Measurements from ENCODE around the gene MRPL44. TPM values are rescaled to one million over a fixed set of nuclear protein-coding genes. Genes with fewer than 3 reads are reported as not detected.

Gene MRPL44
- total and polyA plus RNA-seq, 2 of the 13 experiments (the other 11 are each of a cell fraction or from before 2014, with no cell fraction given) = 38.4 to 78.0 TPM

- TF ChIP-seq HNF1A (IDR thresholded peaks at IDR 0.05; ENCODE audit: low read depth) (0 out of 2 replicates have a peak, but pooled peaks have one; percentile 38), HNF1A (CRISPR knock-in tag; IDR thresholded peaks at IDR 0.05; ENCODE audit: borderline replicate concordance) (no peak; the same call in 1 of the 2 replicates), CBFB (CRISPR knock-in tag; IDR thresholded peaks at IDR 0.05) (peak; percentile 80), NKX3-1 (CRISPR knock-in tag; IDR thresholded peaks at IDR 0.05) (peak; percentile 34; the same call in 1 of the 2 replicates), GFI1 (CRISPR knock-in tag; IDR thresholded peaks at IDR 0.05; ENCODE audit: borderline replicate concordance) (peak; percentile 43), POGZ (CRISPR knock-in tag; IDR thresholded peaks at IDR 0.05) (peak; percentile 96), PAX8 (CRISPR knock-in tag; IDR thresholded peaks at IDR 0.05; ENCODE audit: borderline replicate concordance) (no peak), ZNF737 (CRISPR knock-in tag; IDR thresholded peaks at IDR 0.05; ENCODE audit: borderline replicate concordance) (no peak), HNF4G (IDR thresholded peaks at IDR 0.05; ENCODE audit: borderline replicate concordance, low read depth, low read length) (no peak), HNF4G (CRISPR knock-in tag; IDR thresholded peaks at IDR 0.05; ENCODE audit: borderline replicate concordance, low read depth) (peak; percentile 67; the same call in 1 of the 2 replicates), DMTF1 (CRISPR knock-in tag; IDR thresholded peaks at IDR 0.05) (0 out of 2 replicates have a peak, but pooled peaks have one; percentile 78), ZKSCAN5 (CRISPR knock-in tag; IDR thresholded peaks at IDR 0.05) (no peak), HMG20A (CRISPR knock-in tag; IDR thresholded peaks at IDR 0.05; ENCODE audit: borderline replicate concordance) (peak; percentile 35; the same call in 1 of the 2 replicates), ZNF333 (CRISPR knock-in tag; IDR thresholded peaks at IDR 0.05; ENCODE audit: borderline replicate concordance) (peak; percentile 87; the same call in 1 of the 2 replicates), HOXD1 (CRISPR knock-in tag; IDR thresholded peaks at IDR 0.05) (no peak), FOXA1 (IDR thresholded peaks at IDR 0.05) (0 out of 2 replicates have a peak, but pooled peaks have one; percentile 16), FOXA1 (CRISPR knock-in tag; IDR thresholded peaks at IDR 0.05) (peak; percentile 92), NFYB (CRISPR knock-in tag; IDR thresholded peaks at IDR 0.05) (peak; percentile 74), MLXIP (CRISPR knock-in tag; IDR thresholded peaks at IDR 0.05; ENCODE audit: borderline replicate concordance) (no peak)
Measured at GRCh38 chr2:223930103-223930976, 26.9 kb upstream of the MRPL44 start (continued).

Measured in HepG2 (cell line).